NCI-H1930 (cell line): ENCODE data around the gene ENTREP3.
A peak's percentile ranks its signal among the peaks of the same experiment; 100 is the strongest.
"Not testable (repeated sequence)": the region's sequence is repeated elsewhere in the genome, so short reads cannot be mapped to it uniquely, and the experiment has no call there.

Experiments used
- DNase-seq, 2 experiments: peaks; one replicate each; lab custom pipeline; 2025; lab: John Stamatoyannopoulos, UW

The ENTREP3 gene

DNA sequence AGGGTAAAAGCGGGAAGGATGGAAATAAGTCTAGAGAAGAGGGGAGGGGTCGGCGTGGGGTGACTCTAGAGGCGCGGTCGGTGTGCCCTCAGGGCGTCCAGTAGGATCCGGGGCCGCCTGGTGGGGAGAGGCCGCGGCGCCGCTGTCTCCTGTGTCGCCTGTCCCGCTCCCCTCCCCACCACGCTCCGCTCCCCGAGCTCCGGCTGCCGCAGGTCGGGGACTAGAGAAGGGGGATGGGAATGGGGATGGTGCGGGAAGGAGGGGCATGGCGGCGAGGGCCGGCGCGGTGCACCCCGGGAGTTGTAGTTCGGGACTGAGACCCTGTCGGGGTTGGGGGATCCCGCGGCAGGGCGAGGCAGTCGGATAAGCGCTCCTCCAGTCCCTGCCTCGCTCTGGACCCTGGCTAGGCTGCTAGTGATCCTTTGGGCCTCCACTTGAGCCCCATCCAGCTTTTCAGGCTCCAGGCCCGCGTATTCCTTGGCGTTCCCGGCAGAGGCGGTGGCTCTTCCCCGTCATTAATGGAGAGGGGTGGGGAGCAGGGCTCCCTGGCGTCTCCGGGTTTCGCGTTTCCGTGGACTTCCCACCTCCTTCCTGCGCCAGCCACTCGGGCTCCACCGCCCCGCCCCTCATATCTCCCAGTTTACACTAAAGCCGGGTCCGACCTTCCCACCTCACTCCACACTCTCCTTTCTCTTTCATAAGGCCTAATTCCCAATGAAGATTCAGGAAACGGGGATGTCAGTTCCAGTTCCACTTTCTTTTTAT lies at the start of gene ENTREP3:
Gene ENTREP3 (minus strand): TSS at position 241 of the 765 bp plus-strand sequence. CDS start 606 bp downstream, outside the sequence.
- peak; percentile 67 to 79 for DNase-seq

DNA sequence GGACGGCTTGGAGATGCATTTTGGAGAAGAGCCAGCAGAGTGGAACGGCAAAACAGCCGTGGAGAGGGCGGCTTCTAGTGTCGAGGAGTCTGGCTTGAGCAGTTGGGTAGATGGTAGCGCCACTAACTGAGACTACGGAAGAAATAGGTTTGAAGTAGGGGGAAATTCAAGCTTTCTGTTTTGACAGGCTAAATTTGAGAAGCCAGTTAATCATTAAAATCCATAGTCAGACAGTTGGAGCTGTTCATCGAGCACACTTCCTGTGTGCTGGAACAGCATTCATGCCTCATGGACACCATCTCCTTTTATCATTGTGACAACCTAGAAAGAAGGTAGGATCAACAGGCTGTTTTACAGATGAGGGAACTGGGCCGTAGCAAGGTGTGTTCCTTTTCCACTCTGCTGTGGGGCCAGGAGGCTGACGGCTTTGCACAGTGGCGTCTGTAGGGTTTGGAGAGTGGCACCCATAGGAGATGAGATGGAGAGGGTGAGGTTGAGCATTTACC lies 49.3 kb upstream of the ENTREP3 start:
- no peak for DNase-seq

- DNase-seq, result no peak
Observed at GRCh38 chr1:155301342-155301841, 46.1 kb upstream of the ENTREP3 start, which contains the start of gene PKLR. TSS of gene PKLR (minus strand) at chr1:155301438. CDS start at chr1:155301395, 43 bp downstream.

DNA sequence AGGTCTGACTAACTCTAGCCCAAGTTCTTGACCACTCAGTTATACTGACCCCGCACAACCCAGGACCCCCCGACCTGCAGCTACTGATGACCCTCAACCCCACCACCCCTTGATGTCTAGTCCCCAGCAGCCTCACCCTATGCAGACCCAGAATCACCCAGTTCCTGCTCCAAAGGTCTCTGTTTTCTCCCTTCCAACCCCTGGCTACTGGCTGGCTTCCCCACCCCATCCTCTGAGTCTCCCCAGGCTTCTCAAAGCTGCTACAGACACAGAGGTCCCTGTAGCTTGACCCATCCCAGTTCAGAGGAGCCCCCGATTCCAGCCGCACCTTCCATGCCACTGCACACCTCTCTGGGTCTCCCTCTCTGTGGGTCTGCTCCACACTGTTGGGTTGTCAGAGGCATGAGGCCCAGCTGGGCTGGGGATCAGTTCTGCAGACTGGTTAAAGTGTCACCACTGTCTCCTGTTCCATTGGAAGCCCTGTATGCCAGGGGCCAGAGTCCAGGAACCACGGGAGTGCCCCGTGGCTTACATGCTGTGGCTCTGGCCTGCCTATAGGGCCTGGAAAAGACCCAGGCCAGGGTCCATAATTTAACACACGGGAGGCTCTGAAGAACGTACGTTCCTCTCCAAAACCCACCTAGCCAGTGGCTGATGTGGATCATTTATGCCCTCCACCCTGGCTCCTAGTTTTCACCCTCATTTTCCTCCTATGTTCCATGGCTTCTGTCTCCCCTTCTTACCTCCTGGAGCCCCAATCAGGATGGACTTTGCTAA lies 45.5 kb upstream of the ENTREP3 start:
- no peak for DNase-seq

GRCh38 chr1:155300024-155300423 lies 44.7 kb upstream of the ENTREP3 start:
- no peak for DNase-seq

DNA sequence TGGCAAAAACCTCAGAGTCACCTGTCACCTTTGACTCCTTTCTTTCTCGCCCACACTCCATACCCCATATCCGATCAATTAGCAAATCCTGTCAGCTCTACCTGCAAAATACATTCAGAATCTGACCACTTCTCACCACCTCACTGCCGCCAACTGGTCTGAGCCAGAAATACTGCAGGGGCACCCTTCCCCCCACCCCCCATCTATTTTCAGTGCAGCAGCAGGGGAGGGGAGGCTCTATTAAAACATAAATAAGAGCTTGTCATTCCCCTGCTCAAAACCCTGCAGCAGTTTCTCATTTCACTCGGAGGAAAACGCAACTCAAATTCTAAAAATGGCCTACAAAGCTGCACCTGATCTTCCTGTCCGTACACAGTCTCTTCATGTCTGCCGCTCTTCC lies 42.1 kb upstream of the ENTREP3 start:
- DNase-seq, result no peak

DNA sequence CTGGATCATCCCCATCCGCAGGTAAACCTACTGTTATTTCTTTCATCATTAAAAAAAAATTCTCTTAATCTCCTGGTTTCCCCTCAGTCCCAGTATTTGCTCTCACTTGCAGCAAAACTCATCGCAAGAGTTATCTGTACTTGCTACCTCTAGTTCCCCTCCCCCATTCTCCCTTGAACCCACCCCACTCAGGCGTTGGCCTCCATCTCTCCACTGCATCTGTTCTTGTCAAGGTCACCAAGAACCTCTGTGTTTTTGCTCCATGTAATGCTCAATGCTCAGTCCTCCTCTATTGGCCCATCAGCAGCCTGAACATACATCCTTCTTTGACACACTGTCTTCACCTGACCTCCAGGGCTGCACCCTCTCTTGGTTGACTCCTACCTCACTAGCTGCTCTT lies 41.4 kb upstream of the ENTREP3 start:
- no peak for DNase-seq

- DNase-seq, result no peak
Observed at GRCh38 chr1:155295942-155296267, 40.6 kb upstream of the ENTREP3 start.

GRCh38 chr1:155295183-155295941 lies 40.1 kb upstream of the ENTREP3 start:
- no peak for DNase-seq

DNA sequence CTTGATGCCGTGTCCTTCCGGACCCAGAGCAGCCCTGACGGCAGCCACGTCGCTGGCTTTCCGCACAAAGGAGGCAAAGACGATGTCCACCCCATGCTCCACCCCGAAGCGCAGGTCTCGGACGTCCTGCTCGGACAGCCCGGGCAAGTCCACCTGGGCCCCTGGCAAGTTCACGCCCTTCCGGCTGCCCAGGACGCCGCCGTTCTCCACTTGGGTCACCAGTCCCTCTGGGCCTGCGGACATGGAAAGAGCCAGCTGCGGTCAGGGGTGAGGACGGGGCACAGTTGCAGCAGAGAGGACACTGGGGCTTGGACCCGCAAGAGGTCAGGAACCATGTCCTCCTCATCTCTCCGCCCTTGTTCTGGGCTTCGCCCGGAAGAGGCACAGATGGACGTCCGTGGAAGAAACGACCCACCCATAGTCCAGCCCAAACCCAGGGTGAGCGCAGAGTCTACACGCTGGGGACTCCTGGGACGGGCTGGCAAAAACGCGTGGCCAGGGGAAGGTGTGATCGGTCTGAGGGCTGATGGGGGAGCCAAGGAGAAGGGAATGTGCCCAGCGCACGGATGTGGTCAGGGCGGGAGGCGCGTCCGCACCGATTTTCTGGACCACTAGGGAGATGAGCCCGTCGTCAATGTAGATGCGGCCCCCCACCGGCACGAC lies 39.4 kb upstream of the ENTREP3 start:
- no peak for DNase-seq

DNA sequence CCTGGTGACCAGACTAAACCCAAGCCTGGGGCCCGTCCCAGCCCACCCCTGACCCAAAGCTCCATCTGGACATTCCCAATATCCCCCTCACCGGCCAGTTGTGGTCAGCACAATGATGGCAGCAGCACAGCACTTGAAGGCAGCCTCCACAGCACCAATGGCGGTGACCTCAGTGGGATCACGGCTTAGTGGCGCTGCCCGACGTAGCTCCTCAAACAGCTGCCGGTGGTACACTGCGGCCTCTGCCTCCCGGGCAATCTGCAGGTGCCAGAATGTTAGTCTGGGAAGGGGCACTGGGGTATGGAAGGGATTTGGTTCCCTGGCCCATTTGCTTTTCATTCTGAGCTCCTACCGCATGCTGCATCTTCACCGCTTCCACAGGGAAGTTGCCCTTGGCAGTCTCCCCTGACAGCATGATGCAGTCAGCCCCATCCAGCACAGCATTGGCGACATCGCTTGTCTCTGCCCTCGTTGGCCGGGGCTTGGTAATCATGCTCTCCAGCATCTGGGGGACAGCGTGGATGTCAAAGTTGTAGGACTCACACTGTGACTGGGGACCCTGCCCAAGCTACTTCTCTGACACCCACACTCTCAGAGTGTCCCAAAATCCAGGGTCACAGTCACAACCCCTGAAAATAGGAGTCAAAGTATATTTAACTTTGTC lies 37.9 kb upstream of the ENTREP3 start:
- DNase-seq, result no peak

DNA sequence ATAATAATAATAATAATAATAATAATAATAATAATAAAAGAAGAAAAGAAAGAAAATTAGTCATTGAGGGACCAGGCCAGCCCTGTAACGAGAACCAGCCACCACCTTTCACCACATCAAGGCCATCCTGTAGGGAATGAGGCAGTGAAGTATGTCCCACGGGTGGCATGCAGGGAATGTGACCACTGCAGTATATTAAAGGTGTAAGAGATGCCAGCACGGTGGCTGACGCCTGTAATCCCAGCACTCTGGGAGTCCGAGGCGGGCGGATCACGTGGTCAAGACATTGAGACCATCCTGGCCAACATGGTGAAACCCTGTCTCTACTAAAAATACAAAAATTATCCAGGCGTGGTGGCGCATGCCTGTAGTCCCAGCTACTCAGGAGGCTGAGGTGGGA lies 35.7 kb upstream of the ENTREP3 start:
- not testable (repeated sequence) for DNase-seq

GRCh38 chr1:155287987-155288543 lies 32.8 kb upstream of the ENTREP3 start:
- DNase-seq, result no peak

DNA sequence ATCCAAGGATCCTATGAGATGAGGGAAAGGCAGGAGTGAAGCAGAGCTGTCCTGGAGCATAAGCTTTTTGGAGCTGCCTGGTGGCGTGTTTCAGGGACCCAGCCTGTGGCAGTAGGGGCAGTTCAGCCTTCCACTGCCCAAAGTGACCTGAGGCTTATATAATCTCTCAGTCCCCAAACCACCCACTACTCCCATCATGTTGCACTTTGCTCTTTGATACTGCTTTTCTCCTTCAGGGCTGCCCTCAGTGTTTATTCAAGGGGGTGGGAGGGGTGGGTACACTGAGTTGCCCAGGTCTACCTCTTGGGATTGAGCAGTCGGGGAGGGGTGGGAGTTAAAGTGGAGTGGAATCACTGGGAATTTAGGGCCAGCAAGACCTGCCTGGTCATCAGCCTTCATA lies 31.3 kb upstream of the ENTREP3 start:
- DNase-seq, result no peak

GRCh38 chr1:155285631-155286044 lies 30.4 kb upstream of the ENTREP3 start:
- DNase-seq, result no peak

DNA sequence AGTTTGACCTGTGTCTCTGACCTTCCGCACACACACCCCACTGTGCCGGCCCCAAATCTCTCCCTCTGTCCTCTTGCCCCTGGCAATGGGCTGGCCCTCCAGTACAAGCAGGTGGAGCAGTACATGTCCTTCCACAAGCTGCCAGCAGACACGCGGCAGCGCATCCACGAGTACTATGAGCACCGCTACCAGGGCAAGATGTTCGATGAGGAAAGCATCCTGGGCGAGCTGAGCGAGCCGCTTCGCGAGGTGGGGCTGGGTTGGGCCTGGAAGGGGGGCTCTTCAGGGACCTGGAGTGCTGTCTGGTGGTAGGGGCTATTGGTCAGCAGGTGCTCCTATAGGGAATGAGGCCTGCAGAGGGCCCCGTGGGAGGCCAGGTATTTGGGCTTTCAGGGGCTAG lies 29.8 kb upstream of the ENTREP3 start:
- DNase-seq, result no peak

DNA sequence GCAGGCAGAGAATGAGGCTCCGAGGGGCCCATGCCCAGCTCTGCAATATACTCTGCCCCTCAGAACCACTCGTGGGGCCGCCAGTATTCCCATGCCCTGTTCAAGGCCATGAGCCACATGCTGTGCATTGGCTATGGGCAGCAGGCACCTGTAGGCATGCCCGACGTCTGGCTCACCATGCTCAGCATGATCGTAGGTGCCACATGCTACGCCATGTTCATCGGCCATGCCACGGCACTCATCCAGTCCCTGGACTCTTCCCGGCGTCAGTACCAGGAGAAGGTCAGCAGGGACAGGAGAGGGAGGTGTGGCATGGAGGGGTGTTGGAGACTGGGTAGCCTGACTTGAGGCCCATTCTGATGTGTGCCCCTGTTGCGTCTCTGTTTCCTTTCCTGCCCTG lies 29.2 kb upstream of the ENTREP3 start:
- no peak for DNase-seq

DNA sequence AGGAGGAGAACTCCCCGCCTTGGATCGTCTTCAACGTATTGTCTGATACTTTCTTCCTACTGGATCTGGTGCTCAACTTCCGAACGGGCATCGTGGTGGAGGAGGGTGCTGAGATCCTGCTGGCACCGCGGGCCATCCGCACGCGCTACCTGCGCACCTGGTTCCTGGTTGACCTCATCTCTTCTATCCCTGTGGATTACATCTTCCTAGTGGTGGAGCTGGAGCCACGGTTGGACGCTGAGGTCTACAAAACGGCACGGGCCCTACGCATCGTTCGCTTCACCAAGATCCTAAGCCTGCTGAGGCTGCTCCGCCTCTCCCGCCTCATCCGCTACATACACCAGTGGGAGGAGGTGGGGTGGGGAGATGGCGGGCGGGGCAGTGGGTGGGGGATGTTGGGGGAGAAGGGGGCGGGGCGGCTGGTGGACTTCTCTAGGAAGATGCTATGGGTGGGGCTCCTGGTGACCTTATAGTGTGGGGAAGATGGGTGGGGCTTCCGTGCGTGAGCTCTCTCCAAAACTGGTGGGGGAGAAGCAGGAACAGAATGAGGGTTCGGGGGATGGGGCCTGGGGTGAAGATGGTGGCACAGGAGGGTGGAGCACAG lies 27.3 kb upstream of the ENTREP3 start:
- no peak for DNase-seq

DNA sequence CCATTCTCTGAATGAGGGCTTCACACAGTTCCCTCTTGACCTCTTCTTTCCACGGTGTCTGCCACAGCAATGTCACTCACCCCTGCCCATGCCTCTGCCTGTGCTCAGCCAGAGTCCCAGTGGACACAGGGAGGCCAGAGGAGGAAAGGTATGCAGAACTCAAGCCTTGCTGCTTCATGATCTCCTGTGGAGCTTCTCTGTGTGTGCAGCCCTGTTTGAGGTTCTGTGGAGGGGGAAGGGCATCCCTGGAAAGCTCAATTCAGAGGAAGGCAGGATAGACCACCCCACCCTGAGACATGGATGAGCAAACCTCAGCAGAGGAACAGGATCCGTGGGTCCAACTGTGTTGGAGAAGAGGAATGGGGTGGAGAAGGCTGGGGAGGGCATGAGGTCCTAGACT lies 24.0 kb upstream of the ENTREP3 start:
- no peak for DNase-seq

DNA sequence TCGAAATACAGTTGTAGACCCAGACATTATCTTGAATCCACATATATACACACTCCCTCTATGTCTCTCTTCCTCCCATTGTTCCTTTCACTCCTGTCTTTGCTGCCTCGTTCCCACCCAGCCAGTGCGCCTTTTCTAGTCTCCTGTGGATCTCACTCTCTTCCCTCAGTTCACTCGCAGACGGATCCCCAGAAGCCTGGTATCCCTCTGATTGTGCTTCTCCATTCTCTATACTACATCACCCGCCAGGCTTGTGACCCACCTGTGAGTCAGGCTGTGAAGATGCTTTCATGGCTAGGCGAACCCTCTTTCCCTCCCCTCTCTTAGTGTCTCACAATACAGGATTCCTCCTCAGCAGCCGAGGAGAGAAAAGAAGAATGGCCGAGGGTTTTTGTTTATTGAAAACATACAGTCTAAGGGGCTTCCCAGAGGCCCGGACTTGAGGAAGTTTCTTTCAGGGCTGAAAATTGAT lies 23.4 kb upstream of the ENTREP3 start:
- DNase-seq, result no peak
